HCT116 (cell line): ENCODE results near the gene YBX2. TPM values are rescaled to one million over a fixed set of nuclear protein-coding genes. Genes with fewer than 3 reads are reported as not detected.

Experiments used
- ATAC-seq: fragments of 200-7000 bp; cut with Tn5 transposase; 2 replicates; pipeline ENCODE4 v1.9.1; 2020; ENCODE audit warnings: mild to moderate bottlenecking, moderate library complexity
- BruUV-seq: library from RNA; stranded (reverse); fragments of 400-500 nt; replicated peaks from 2 replicates; lab custom pipeline; 2021; lab: Mats Ljungman, UMichigan
- CTCF ChIA-PET: fragments of 300-600 bp; sonication (Branson Sonifier 250); formaldehyde crosslinking; loops from one replicate; lab custom pipeline; 2021; ENCODE audit warnings: antibody characterized with exemption; lab: Charles Lee
- POLR2A ChIA-PET: fragments of 300-600, 350-600 bp; sonication (Branson Sonifier 250); formaldehyde crosslinking; loops from one replicate; lab custom pipeline; 2021; ENCODE audit warnings: antibody characterized with exemption; lab: Charles Lee
- RAD21 ChIA-PET, 2 experiments: fragments of 300-600 bp; sonication (Branson Sonifier 250); formaldehyde crosslinking; loops; one replicate each; lab custom pipeline; 2023; ENCODE audit warnings: low total read pairs in 2 of 2; ENCODE audit not compliant: uncharacterized antibody in 2 of 2, unreplicated experiment in 2 of 2, low non-redundant PET in 1 of 2; lab: Charles Lee
- DNase-seq: peaks from one replicate; pipeline ENCODE4 v3.0.0-alpha.2; 2010; ENCODE audit warnings: low read depth, low spot score
- H2AFZ ChIP-seq: fragments of 200-600 bp; shearing (Covaris generic), sonication (generic); 2 replicates; pipeline ENCODE4 v1.6.1; 2017; ENCODE audit warnings: low read depth, mixed run types, mixed read lengths, antibody characterized with exemption, low read length; ENCODE audit not compliant: poor library complexity, severe bottlenecking
- H3K27ac ChIP-seq: 2 replicates; pipeline ENCODE4 v1.5.1; 2012; ENCODE audit warnings: low read depth, low read length
- H3K27me3 ChIP-seq: fragments of 200-600 bp; sonication (generic); 2 replicates; pipeline ENCODE4 v1.6.1; 2016; ENCODE audit warnings: mixed run types, low read length, mixed read lengths; ENCODE audit not compliant: insufficient read depth
- H3K36me3 ChIP-seq, 2 experiments: fragments of 200-500 bp in 1 of 2; fragments of 200-600 bp in 1 of 2; sonication (Bioruptor generic) in 1 of 2; sonication (generic) in 1 of 2; 2 replicates each; pipeline versions ENCODE4 v1.5.1 to v1.6.1; 2014 to 2016; ENCODE audit warnings: low read length in 2 of 2, inconsistent platforms in 1 of 2, mixed read lengths in 1 of 2, mixed run types in 1 of 2; ENCODE audit not compliant: insufficient read depth in 2 of 2, control insufficient read depth in 1 of 2
- H3K4me1 ChIP-seq, 2 experiments: fragments of 200-600 bp in 1 of 2; sonication (generic) in 1 of 2; 2 replicates each; pipeline versions ENCODE4 v1.5.1 to v1.6.1; 2012 to 2017; ENCODE audit warnings: low read length in 2 of 2, inconsistent platforms in 1 of 2, mild to moderate bottlenecking in 1 of 2, mixed read lengths in 1 of 2, mixed run types in 1 of 2, moderate library complexity in 1 of 2; ENCODE audit not compliant: insufficient read depth in 2 of 2, control insufficient read depth in 1 of 2
- H3K4me2 ChIP-seq: fragments of 200-600 bp; sonication (generic); 2 replicates; pipeline ENCODE4 v1.6.1; 2017; ENCODE audit warnings: mixed run types, low read length, mixed read lengths
- H3K4me3 ChIP-seq, 2 experiments: fragments of 200-600 bp in 1 of 2; sonication (generic) in 1 of 2; replicated peaks in 1 of 2; 2 replicates each; pipeline ENCODE4 v1.5.1; 2011 to 2016; ENCODE audit warnings: low read length in 2 of 2, control low read depth in 1 of 2, low read depth in 1 of 2, mild to moderate bottlenecking in 1 of 2, mixed read lengths in 1 of 2, mixed run types in 1 of 2
- H3K79me2 ChIP-seq: fragments of 200-600 bp; sonication (generic); 2 replicates; pipeline ENCODE4 v1.6.1; 2017; ENCODE audit warnings: mild to moderate bottlenecking, mixed run types, low read length, moderate library complexity, mixed read lengths; ENCODE audit not compliant: insufficient read depth
- H3K9ac ChIP-seq: fragments of 200-600 bp; sonication (generic); 2 replicates; pipeline ENCODE4 v1.6.1; 2016; ENCODE audit warnings: low read length, mixed read lengths
- H3K9me2 ChIP-seq: fragments of 200-600 bp; sonication (generic), shearing (Covaris generic); 2 replicates; pipeline ENCODE4 v1.6.1; 2017; ENCODE audit warnings: mixed run types, mild to moderate bottlenecking, moderate library complexity; ENCODE audit not compliant: insufficient read depth
- H3K9me3 ChIP-seq, 2 experiments: fragments of 200-500 bp in 1 of 2; fragments of 200-600 bp in 1 of 2; sonication (Bioruptor generic) in 1 of 2; sonication (generic) in 1 of 2; 2 replicates each; pipeline ENCODE4 v1.6.1; 2014 to 2017; ENCODE audit warnings: low read length in 2 of 2, mixed read lengths in 2 of 2, inconsistent platforms in 1 of 2, low read depth in 1 of 2, mild to moderate bottlenecking in 1 of 2, mixed run types in 1 of 2, moderate library complexity in 1 of 2; ENCODE audit not compliant: control insufficient read depth in 1 of 2, insufficient read depth in 1 of 2
- H4K20me1 ChIP-seq: fragments of 200-600 bp; sonication (generic), shearing (Covaris generic); 2 replicates; pipeline ENCODE4 v1.6.1; 2017; ENCODE audit warnings: mixed run types, mild to moderate bottlenecking, moderate library complexity; ENCODE audit not compliant: insufficient read depth
- CBX3 ChIP-seq: IDR thresholded peaks from 2 replicates; pipeline ENCODE4 v1.6.1; 2012; ENCODE audit warnings: low read depth
- ELF1 ChIP-seq: IDR thresholded peaks from 2 replicates; pipeline ENCODE4 v1.6.1; 2012; ENCODE audit warnings: low read depth, borderline replicate concordance
- JUND ChIP-seq: IDR thresholded peaks from 2 replicates; pipeline ENCODE4 v1.6.1; 2012
- POLR2A ChIP-seq: IDR thresholded peaks from 2 replicates; pipeline ENCODE4 v1.7.0; 2011; ENCODE audit warnings: borderline replicate concordance; ENCODE audit not compliant: insufficient read depth, insufficient read length; ENCODE audit errors: extremely low read depth
- ZFX ChIP-seq: fragments of 450-650 bp; IDR thresholded peaks from 2 replicates; pipeline ENCODE4 v1.6.1; 2017
- ZNF274 ChIP-seq: fragments of 200-500 bp; sonication (Bioruptor generic); IDR thresholded peaks from 2 replicates; pipeline ENCODE4 v1.6.1; 2014; ENCODE audit warnings: mild to moderate bottlenecking, low read depth, low read length, inconsistent platforms
- intact Hi-C: fragments of 100-400 bp; cut with micrococcal nuclease; formaldehyde crosslinking; loops from 2 replicates; pipeline ENCODE4 v1.10.0; 2022
- total RNA-seq: library from RNA; stranded (reverse); gene quantifications from one replicate; pipeline ENCODE4 v1.2.1, GENCODE V29; 2021; ENCODE audit not compliant: unreplicated experiment
- TF ChIP-seq, protein P1 (sequence below): IDR thresholded peaks from 2 replicates; pipeline ENCODE4 v1.6.1; 2012; ENCODE audit warnings: low read depth
- TF ChIP-seq, protein P2 (sequence below): IDR thresholded peaks from 2 replicates; pipeline ENCODE4 v1.6.1; 2011; ENCODE audit warnings: mild to moderate bottlenecking, low read length, moderate library complexity; ENCODE audit not compliant: insufficient replicate concordance; ENCODE audit errors: extremely low read depth
- TF ChIP-seq, protein P3 (sequence below): IDR thresholded peaks from 2 replicates; pipeline ENCODE4 v1.6.1; 2012
- TF ChIP-seq, protein P4 (sequence below), 3 experiments: fragments of 200-600 bp in 1 of 3; sonication (generic) in 1 of 3; IDR thresholded peaks in 2 of 3; conservative IDR thresholded peaks in 1 of 3; 2 replicates each; pipeline ENCODE4 v1.5.1; 2012 to 2017; ENCODE audit warnings: low read depth in 2 of 3, low read length in 2 of 3, antibody characterized with exemption in 1 of 3, borderline replicate concordance in 1 of 3, control low read depth in 1 of 3, mild to moderate bottlenecking in 1 of 3, mixed read lengths in 1 of 3, mixed run types in 1 of 3, moderate library complexity in 1 of 3; ENCODE audit not compliant: insufficient read depth in 1 of 3

The YBX2 gene
- total RNA-seq, 1 experiment from 2014 or later, result 2.3 TPM

DNA sequence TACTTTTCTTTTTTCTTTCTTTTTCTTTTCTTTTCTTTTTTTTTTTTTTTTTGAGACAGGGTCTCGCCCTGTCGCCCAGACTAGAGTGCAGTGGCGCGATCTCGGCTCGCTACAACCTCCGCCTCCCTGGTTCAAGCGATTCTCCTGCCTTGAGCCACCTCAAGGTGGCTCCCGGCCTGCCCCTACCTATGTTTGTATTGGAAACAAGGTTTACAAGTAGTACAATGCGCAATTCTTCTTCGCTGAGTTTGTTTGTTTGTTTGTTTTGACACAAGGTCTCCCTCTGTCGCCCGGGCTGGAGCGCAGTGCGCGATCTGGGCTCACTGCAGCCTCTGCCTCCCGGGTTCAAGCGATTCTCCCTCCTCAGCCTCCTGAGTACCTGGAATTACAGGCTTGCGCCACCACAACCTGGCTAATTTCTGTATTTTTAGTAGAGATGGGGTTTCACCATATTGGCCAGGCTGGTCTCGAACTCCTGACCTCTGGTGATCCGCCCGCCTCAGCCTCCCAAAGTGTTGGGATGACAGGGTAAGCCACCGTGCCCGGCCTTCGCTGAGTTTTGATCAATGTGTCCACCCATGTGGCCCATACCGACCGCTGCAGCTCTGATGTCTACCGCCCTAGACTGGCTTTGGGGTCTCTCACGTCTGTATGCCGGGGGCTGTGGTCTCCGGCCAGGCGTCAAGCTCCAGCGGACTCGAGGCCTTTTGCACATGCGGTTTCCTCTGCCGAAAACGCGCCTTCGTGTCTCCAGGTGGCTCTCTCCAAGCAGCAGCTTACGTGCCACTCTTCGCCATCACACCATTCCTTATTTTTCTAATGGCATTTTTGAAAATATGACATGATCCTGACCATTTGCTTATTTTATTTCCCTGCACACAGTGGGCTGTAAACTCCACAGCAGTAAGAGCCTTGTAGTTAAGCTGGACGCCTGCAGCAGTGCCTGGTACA, 1.1 kb upstream of the YBX2 start:
- no peaks in the 10 kb centered on the region for H4K20me1 ChIP-seq
- H2AFZ ChIP-seq, result peak overlapping the region; percentile 76
- peaks cover 17 to 41% of the 10 kb centered on the region in 2 experiments; a peak in 3 of 4 replicates for H3K4me1 ChIP-seq
- no peaks in the 10 kb centered on the region for H3K9me2 ChIP-seq
- H3K27ac ChIP-seq, result peak overlapping the region; percentile 37
- no peaks in the 10 kb centered on the region for H3K9me3 ChIP-seq
- no peaks in the 10 kb centered on the region for H3K79me2 ChIP-seq
- BruUV-seq, result no TSS peak
- ATAC-seq (no peak), DNase-seq (no peak)
- H3K36me3 ChIP-seq, result no peaks in the 10 kb centered on the region
- intact Hi-C loops, result loop anchor here (1.0 to 5.0 kb wide), 4 partner anchors 15 to 248 kb away; partner anchors contain the start of gene CLDN7
- RAD21 ChIA-PET, result interaction anchor here (1.4 to 1.9 kb wide), 4 partner anchors 14 to 130 kb away, joined by 3 to 17 read pairs (median 10); partner anchors contain the start of gene SLC2A4 (in 2 of the 2)
- peak overlapping the region; percentile 70 for H3K4me2 ChIP-seq
- peak overlapping the region; percentile 51 for H3K9ac ChIP-seq
- TF ChIP-seq, protein P1, sequence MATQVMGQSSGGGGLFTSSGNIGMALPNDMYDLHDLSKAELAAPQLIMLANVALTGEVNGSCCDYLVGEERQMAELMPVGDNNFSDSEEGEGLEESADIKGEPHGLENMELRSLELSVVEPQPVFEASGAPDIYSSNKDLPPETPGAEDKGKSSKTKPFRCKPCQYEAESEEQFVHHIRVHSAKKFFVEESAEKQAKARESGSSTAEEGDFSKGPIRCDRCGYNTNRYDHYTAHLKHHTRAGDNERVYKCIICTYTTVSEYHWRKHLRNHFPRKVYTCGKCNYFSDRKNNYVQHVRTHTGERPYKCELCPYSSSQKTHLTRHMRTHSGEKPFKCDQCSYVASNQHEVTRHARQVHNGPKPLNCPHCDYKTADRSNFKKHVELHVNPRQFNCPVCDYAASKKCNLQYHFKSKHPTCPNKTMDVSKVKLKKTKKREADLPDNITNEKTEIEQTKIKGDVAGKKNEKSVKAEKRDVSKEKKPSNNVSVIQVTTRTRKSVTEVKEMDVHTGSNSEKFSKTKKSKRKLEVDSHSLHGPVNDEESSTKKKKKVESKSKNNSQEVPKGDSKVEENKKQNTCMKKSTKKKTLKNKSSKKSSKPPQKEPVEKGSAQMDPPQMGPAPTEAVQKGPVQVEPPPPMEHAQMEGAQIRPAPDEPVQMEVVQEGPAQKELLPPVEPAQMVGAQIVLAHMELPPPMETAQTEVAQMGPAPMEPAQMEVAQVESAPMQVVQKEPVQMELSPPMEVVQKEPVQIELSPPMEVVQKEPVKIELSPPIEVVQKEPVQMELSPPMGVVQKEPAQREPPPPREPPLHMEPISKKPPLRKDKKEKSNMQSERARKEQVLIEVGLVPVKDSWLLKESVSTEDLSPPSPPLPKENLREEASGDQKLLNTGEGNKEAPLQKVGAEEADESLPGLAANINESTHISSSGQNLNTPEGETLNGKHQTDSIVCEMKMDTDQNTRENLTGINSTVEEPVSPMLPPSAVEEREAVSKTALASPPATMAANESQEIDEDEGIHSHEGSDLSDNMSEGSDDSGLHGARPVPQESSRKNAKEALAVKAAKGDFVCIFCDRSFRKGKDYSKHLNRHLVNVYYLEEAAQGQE, result no peak
- TF ChIP-seq ZNF274 (no peak), CBX3 (no peak), JUND (no peak), ZFX (0 out of 2 replicates have a peak, but pooled peaks have one; percentile 27), ELF1 (no peak), POLR2A (no peak)
- TF ChIP-seq, protein P2, sequence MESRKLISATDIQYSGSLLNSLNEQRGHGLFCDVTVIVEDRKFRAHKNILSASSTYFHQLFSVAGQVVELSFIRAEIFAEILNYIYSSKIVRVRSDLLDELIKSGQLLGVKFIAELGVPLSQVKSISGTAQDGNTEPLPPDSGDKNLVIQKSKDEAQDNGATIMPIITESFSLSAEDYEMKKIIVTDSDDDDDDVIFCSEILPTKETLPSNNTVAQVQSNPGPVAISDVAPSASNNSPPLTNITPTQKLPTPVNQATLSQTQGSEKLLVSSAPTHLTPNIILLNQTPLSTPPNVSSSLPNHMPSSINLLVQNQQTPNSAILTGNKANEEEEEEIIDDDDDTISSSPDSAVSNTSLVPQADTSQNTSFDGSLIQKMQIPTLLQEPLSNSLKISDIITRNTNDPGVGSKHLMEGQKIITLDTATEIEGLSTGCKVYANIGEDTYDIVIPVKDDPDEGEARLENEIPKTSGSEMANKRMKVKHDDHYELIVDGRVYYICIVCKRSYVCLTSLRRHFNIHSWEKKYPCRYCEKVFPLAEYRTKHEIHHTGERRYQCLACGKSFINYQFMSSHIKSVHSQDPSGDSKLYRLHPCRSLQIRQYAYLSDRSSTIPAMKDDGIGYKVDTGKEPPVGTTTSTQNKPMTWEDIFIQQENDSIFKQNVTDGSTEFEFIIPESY, result no peak
- TF ChIP-seq, protein P3, sequence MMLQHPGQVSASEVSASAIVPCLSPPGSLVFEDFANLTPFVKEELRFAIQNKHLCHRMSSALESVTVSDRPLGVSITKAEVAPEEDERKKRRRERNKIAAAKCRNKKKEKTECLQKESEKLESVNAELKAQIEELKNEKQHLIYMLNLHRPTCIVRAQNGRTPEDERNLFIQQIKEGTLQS, result no peak
- TF ChIP-seq, protein P4, sequence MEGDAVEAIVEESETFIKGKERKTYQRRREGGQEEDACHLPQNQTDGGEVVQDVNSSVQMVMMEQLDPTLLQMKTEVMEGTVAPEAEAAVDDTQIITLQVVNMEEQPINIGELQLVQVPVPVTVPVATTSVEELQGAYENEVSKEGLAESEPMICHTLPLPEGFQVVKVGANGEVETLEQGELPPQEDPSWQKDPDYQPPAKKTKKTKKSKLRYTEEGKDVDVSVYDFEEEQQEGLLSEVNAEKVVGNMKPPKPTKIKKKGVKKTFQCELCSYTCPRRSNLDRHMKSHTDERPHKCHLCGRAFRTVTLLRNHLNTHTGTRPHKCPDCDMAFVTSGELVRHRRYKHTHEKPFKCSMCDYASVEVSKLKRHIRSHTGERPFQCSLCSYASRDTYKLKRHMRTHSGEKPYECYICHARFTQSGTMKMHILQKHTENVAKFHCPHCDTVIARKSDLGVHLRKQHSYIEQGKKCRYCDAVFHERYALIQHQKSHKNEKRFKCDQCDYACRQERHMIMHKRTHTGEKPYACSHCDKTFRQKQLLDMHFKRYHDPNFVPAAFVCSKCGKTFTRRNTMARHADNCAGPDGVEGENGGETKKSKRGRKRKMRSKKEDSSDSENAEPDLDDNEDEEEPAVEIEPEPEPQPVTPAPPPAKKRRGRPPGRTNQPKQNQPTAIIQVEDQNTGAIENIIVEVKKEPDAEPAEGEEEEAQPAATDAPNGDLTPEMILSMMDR (IDR thresholded peaks at IDR 0.05 in 2 of 3, conservative IDR thresholded peaks at IDR 0.05 in 1 of 3; ENCODE audit: borderline replicate concordance in 1 of 3, insufficient read depth in 1 of 3, low read depth in 2 of 3, low read length in 2 of 3), result peak in 1 of 3 experiments; percentile 9; a peak in 1 of 6 replicates
- H3K27me3 ChIP-seq, result no peaks in the 10 kb centered on the region
- POLR2A ChIA-PET, result interaction anchor here (1.1 kb wide), 2 partner anchors 14 to 75 kb away, joined by 5 to 7 read pairs; partner anchors contain the start of gene SLC2A4
- CTCF ChIA-PET, result interaction anchor here (0.6 to 2.1 kb wide), 13 partner anchors 9 to 249 kb away, joined by 3 to 38 read pairs (median 6); partner anchors contain the start of genes ACADVL, DLG4, NEURL4 and SLC2A4
- H3K4me3 ChIP-seq, result peak overlapping the region in 1 of 2 experiments; percentile 33; a peak in 1 of 4 replicates
